Esophagus muscularis mucosa (tissue), 4 donors: ENCODE results near the gene EPC2.

Experiments
- CTCF ChIP-seq, 3 experiments: fragments of 200-600 bp in 2 of 3; fragments of 450-650 bp in 1 of 3; sonication (generic) in 2 of 3; IDR thresholded peaks; one replicate each; pipeline ENCODE4 v1.5.1; 2017 to 2019; ENCODE audit warnings: antibody characterized with exemption in 3 of 3, mild to moderate bottlenecking in 2 of 3, moderate library complexity in 1 of 3
- EP300 ChIP-seq: sonication (generic); formaldehyde crosslinking; IDR thresholded peaks from one replicate; pipeline ENCODE4 v1.6.1; 2017; ENCODE audit warnings: antibody characterized with exemption
- POLR2A ChIP-seq: fragments of 450-650 bp; IDR thresholded peaks from one replicate; pipeline ENCODE4 v1.6.1; 2017; ENCODE audit warnings: antibody characterized with exemption, moderate library complexity, mild to moderate bottlenecking, low read depth
- POLR2AphosphoS5 ChIP-seq, 2 donors: sonication (generic); formaldehyde crosslinking; IDR thresholded peaks; one replicate each; pipeline ENCODE4 v1.6.1; 2017; ENCODE audit warnings: antibody characterized with exemption in 2 of 2

- no peak for TF ChIP-seq CTCF (IDR thresholded peaks at IDR 0.05)
- TF ChIP-seq POLR2A: no peak
- TF ChIP-seq EP300: no peak
- no peak for TF ChIP-seq POLR2AphosphoS5 (IDR thresholded peaks at IDR 0.05)
Measured at GRCh38 chr2:148666555-148666954, 22.0 kb downstream of the EPC2 start.
